Measurements from ENCODE around the gene PDE9A. TPM values are rescaled to one million over a fixed set of nuclear protein-coding genes. Genes with fewer than 3 reads are reported as not detected.

Gene PDE9A
- total and polyA plus RNA-seq, 8 donors, result 5.1 to 24.2 (median 21.9) TPM

DNA sequence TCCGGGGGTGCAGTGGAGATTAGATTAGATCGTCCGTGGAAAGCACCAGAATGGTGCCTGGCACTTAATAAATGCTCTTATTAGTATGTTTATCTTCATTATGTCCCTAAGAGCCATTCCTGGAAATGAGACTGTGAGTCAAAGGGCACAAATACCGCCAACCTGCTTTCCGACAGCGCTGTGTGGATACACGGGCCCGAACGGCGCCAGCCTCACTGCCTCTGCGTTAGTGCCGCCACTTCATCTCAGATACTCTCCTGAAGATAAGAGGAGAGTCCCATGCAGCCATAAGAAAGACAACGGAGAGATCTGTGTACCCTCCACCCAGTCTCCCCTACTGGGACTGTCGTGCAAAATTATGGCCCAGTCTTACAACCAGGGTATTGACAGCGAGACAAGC is 22.0 kb downstream of the PDE9A start:
- TF ChIP-seq, protein P1, sequence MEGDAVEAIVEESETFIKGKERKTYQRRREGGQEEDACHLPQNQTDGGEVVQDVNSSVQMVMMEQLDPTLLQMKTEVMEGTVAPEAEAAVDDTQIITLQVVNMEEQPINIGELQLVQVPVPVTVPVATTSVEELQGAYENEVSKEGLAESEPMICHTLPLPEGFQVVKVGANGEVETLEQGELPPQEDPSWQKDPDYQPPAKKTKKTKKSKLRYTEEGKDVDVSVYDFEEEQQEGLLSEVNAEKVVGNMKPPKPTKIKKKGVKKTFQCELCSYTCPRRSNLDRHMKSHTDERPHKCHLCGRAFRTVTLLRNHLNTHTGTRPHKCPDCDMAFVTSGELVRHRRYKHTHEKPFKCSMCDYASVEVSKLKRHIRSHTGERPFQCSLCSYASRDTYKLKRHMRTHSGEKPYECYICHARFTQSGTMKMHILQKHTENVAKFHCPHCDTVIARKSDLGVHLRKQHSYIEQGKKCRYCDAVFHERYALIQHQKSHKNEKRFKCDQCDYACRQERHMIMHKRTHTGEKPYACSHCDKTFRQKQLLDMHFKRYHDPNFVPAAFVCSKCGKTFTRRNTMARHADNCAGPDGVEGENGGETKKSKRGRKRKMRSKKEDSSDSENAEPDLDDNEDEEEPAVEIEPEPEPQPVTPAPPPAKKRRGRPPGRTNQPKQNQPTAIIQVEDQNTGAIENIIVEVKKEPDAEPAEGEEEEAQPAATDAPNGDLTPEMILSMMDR (IDR thresholded peaks at IDR 0.05), result no peak
- Histone ChIP-seq H3K4me1 (peaks cover 5 to 17% of the 10 kb centered on the region in 2 donors), H3K4me3 (no peak overlapping the region), H3K27me3 (peaks cover 0 to 12% of the 10 kb centered on the region in 2 donors), H3K9me3 (no peaks in the 10 kb centered on the region), H3K27ac (no peak overlapping the region), H3K36me3 (no peaks in the 10 kb centered on the region)
- no peak for ATAC-seq
- intact Hi-C loops (cut with DNase I), result no loop called here
- peak in 1 of 4 donors; percentile 53 for DNase-seq

DNA sequence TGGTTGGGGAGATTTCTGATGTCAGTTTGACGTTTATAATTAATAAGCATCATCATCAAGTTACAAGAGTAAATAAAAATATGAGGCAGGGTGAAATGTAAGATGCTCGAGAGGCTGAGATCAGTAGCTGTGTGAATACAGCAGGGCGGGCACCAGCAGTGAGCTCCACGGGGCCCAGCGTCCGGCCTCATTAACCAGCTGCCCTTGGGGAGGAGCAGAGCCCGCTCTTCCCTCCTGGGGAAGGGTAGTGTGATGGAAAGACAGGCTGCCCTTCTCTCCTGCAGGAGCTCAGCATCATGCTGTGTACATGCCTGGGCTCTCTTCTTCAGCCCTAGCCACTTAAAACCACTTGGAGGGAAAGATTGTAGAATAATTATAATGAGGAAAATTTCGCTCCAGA is 23.4 kb downstream of the PDE9A start:
- H3K27me3 ChIP-seq, result peaks cover 0 to 12% of the 10 kb centered on the region in 2 donors
- intact Hi-C loops (cut with DNase I), result no loop called here
- peak in 1 of 4 donors; percentile 65 for DNase-seq
- TF ChIP-seq, protein P1 (IDR thresholded peaks at IDR 0.05), result no peak
- no peak overlapping the region for H3K27ac ChIP-seq
- no peaks in the 10 kb centered on the region for H3K36me3 ChIP-seq
- ATAC-seq, result no peak
- no peaks in the 10 kb centered on the region for H3K9me3 ChIP-seq
- peaks cover 5 to 17% of the 10 kb centered on the region in 2 donors for H3K4me1 ChIP-seq
- no peak overlapping the region for H3K4me3 ChIP-seq

DNA sequence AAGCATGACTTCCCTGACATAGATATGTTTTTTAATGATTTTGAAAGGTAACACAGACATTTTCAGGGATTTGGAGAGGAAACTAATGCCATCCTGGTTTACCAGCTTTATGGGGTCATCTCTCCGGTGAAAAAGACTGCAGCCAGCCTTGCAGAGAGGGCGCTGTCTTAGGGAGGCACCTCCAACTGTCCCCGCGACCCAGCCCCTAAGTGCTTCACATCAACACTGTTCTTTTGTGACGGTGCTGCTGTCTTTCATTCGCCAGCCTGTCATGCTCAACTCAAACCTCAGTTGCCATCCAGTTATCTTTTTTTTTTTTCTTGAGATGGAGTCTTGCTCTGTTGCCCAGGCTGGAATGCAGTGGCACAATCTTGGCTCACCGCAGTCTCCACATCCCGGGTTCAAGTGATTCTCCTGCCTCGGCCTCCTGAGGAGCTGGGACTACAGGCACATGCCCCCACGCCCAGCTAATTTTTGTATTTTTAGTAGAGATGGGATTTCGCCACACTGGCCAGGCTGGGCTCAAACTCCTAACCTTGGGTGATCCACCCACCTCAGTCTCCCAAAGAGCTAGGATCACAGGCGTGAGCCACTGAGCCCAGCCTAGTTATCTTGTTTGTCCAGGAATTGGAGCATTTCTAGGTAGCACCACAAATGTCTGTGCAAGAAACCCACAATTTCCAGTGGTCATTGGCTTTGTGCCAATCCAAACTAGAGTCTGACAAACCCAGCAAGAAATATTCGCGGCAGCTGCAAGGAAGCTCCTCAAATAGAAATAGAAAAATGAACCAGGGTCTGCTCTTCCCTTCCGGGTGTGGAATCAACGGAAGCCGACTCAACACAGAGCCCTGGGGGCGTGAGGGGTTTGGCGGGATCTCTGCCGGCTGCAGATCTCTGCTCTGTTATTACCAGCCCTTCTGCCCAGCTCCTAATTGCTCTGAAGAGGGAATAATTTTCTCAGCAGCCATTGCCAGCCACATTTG is 24.2 kb downstream of the PDE9A start:
- DNase-seq, result peak in 1 of 4 donors; percentile 21
- peaks cover 0 to 12% of the 10 kb centered on the region in 2 donors for H3K27me3 ChIP-seq
- intact Hi-C loops (cut with DNase I), result no loop called here
- no peaks in the 10 kb centered on the region for H3K9me3 ChIP-seq
- ATAC-seq, result no peak
- no peak overlapping the region for H3K4me3 ChIP-seq
- H3K36me3 ChIP-seq, result no peaks in the 10 kb centered on the region
- H3K4me1 ChIP-seq, result peaks cover under 1 to 17% of the 10 kb centered on the region in 2 donors
- no peak overlapping the region for H3K27ac ChIP-seq
- TF ChIP-seq, protein P1 (IDR thresholded peaks at IDR 0.05), result no peak

DNA sequence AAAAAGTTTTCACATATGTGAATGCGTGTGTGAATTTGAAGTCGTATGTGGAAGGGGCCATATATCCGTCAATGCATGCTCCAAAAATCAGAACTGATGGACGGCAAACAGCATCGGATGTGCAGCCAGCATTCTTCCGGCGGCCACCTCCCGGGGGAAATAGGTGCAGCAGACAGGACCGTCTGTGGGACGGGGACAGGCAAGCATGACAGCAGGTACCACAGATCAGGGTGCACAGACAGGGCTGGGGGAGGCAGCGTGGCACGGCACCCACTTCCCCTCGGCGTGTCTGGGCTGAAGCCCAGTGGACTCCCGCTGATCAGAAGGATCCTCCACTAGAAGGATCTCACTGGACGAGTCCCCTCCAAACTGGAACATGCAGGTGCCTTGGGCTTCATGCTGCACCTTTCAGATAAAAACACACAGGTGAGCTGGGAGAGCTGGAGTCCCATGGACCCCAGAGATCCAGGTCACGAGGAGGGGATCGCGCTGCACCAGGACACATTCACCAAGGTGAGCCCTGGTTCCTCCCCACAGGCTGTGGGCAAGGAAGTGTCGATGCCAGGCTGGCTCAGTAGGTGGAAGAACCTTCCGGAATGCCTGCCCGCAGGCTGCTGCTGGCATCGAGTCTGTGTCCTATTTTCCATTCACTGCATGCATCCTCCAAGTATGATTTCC is 25.3 kb downstream of the PDE9A start:
- intact Hi-C loops (cut with DNase I), result no loop called here
- H3K27ac ChIP-seq, result no peak overlapping the region
- peaks cover 0 to 17% of the 10 kb centered on the region in 2 donors for H3K4me1 ChIP-seq
- no peak overlapping the region for H3K4me3 ChIP-seq
- TF ChIP-seq, protein P1 (IDR thresholded peaks at IDR 0.05), result no peak
- H3K36me3 ChIP-seq, result no peaks in the 10 kb centered on the region
- peaks cover 0 to 12% of the 10 kb centered on the region in 2 donors for H3K27me3 ChIP-seq
- ATAC-seq, result no peak
- peak in 1 of 4 donors; percentile 56 for DNase-seq
- no peaks in the 10 kb centered on the region for H3K9me3 ChIP-seq

All from left lung (tissue), 10 donors.